PFSK-1 (cell line): ENCODE results near the gene GFI1B.

Experiments used
- FOXP2 ChIP-seq: optimal IDR thresholded peaks from 2 replicates; pipeline ENCODE3; 2011; ENCODE audit warnings: borderline replicate concordance, control low read depth, inconsistent platforms; ENCODE audit not compliant: insufficient read depth; ENCODE audit errors: extremely low read length, extremely low read depth
- POLR2AphosphoS5 ChIP-seq: IDR thresholded peaks from 2 replicates; pipeline ENCODE4 v1.6.1; 2012; ENCODE audit warnings: low read depth, mild to moderate bottlenecking, control low read depth, low read length, moderate library complexity
- SIN3A ChIP-seq: IDR thresholded peaks from 2 replicates; pipeline ENCODE4 v1.6.1; 2012; ENCODE audit warnings: mild to moderate bottlenecking, low read length, moderate library complexity, borderline replicate concordance; ENCODE audit not compliant: insufficient read depth
- TAF1 ChIP-seq: IDR thresholded peaks from 2 replicates; pipeline ENCODE4 v1.6.1; 2012; ENCODE audit warnings: low read length, control low read depth, borderline replicate concordance; ENCODE audit not compliant: insufficient read depth
- TF ChIP-seq, protein P1 (sequence below), 2 experiments: IDR thresholded peaks; 2 replicates each; pipeline versions ENCODE4 v1.6.1 to v1.8.0; 2011 to 2012; ENCODE audit warnings: low read depth in 2 of 2, low read length in 2 of 2, control low read depth in 1 of 2, inconsistent platforms in 1 of 2, mild to moderate bottlenecking in 1 of 2, moderate library complexity in 1 of 2; ENCODE audit not compliant: insufficient read depth in 1 of 2

GFI1B gene

GRCh38 chr9:132969783-132970182, 8.7 kb upstream of the GFI1B start:
- no peak for TF ChIP-seq SIN3A
- TF ChIP-seq POLR2AphosphoS5: no peak
- no peak for TF ChIP-seq TAF1
- TF ChIP-seq, protein P1, sequence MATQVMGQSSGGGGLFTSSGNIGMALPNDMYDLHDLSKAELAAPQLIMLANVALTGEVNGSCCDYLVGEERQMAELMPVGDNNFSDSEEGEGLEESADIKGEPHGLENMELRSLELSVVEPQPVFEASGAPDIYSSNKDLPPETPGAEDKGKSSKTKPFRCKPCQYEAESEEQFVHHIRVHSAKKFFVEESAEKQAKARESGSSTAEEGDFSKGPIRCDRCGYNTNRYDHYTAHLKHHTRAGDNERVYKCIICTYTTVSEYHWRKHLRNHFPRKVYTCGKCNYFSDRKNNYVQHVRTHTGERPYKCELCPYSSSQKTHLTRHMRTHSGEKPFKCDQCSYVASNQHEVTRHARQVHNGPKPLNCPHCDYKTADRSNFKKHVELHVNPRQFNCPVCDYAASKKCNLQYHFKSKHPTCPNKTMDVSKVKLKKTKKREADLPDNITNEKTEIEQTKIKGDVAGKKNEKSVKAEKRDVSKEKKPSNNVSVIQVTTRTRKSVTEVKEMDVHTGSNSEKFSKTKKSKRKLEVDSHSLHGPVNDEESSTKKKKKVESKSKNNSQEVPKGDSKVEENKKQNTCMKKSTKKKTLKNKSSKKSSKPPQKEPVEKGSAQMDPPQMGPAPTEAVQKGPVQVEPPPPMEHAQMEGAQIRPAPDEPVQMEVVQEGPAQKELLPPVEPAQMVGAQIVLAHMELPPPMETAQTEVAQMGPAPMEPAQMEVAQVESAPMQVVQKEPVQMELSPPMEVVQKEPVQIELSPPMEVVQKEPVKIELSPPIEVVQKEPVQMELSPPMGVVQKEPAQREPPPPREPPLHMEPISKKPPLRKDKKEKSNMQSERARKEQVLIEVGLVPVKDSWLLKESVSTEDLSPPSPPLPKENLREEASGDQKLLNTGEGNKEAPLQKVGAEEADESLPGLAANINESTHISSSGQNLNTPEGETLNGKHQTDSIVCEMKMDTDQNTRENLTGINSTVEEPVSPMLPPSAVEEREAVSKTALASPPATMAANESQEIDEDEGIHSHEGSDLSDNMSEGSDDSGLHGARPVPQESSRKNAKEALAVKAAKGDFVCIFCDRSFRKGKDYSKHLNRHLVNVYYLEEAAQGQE (IDR thresholded peaks at IDR 0.05; ENCODE audit: insufficient read depth in 1 of 2, low read depth in 2 of 2, low read length in 2 of 2): no peak
- TF ChIP-seq FOXP2: no peak

GRCh38 chr9:132970324-132971062, 8.0 kb upstream of the GFI1B start:
- TF ChIP-seq, protein P1 (IDR thresholded peaks at IDR 0.05; ENCODE audit: insufficient read depth in 1 of 2, low read depth in 2 of 2, low read length in 2 of 2): no peak
- TF ChIP-seq TAF1 (no peak), FOXP2 (no peak), POLR2AphosphoS5 (no peak), SIN3A (no peak)

DNA sequence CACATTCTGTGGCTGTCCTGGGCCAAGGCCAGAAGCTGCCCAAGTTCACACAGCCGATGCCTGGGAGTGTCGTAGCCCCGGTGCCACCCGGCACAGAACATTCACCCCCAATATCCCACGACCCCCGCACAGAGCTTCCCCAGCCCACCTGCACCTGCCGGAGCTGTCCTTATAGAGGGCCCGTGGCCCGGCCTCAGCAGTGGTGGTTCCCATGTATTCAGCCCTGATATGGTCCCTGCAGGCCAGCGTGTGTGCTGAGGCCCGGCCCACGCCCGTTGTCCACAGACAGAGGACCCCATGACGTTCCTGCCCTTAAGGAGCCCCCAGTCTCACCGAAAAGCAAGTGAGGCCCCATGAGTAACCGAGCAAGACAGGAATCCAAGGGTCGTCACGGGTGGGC, 5.3 kb upstream of the GFI1B start:
- TF ChIP-seq, protein P1 (IDR thresholded peaks at IDR 0.05; ENCODE audit: insufficient read depth in 1 of 2, low read depth in 2 of 2, low read length in 2 of 2): no peak
- TF ChIP-seq SIN3A: no peak
- TF ChIP-seq TAF1: no peak
- TF ChIP-seq POLR2AphosphoS5: no peak
- TF ChIP-seq FOXP2: no peak

DNA sequence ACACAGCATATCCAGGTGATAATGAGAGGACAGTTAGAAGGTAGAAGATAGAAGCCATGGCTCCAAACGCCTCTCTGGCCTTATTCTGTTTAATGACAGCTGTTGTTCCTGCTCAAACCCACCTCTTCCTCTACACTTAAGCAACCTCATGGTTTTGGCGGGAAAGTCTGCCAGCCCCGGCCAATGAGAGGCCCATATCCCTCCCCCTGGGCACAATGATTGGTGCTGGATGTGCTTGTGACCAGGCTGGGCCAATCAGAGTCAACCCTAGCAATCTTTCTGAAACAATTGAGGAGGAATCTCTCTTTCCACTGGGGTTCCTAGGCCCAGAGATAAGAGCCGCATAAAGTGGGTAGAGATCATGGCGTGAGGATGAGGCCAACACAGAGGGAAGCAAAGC, 4.8 kb upstream of the GFI1B start:
- TF ChIP-seq, protein P1 (IDR thresholded peaks at IDR 0.05; ENCODE audit: insufficient read depth in 1 of 2, low read depth in 2 of 2, low read length in 2 of 2): no peak
- TF ChIP-seq FOXP2: no peak
- no peak for TF ChIP-seq POLR2AphosphoS5
- TF ChIP-seq TAF1: no peak
- no peak for TF ChIP-seq SIN3A

GRCh38 chr9:132975961-132976360, 2.5 kb upstream of the GFI1B start:
- TF ChIP-seq, protein P1 (IDR thresholded peaks at IDR 0.05; ENCODE audit: insufficient read depth in 1 of 2, low read depth in 2 of 2, low read length in 2 of 2): no peak
- TF ChIP-seq FOXP2 (no peak), POLR2AphosphoS5 (no peak), TAF1 (no peak), SIN3A (no peak)
